ENCODE results near the gene SHISA7. TPM values are rescaled to one million over a fixed set of nuclear protein-coding genes. Genes with fewer than 3 reads are reported as not detected.

Gene SHISA7
- total RNA-seq, 2 donors from 2014 or later = not detected

GRCh38 chr19:55482967-55483705 is 40.0 kb upstream of the SHISA7 start:
- no peak overlapping the region for H3K27ac ChIP-seq
- H3K27me3 ChIP-seq = no peaks in the 10 kb centered on the region
- DNase-seq = no peak
- H3K9me3 ChIP-seq = no peaks in the 10 kb centered on the region
- no peak overlapping the region for H3K4me3 ChIP-seq
- no peak overlapping the region for H3K9ac ChIP-seq (ENCODE audit: low read depth in 2 of 2, low read length in 2 of 2)
- intact Hi-C loops (cut with DNase I) = no loop called here
- no peak for TF ChIP-seq CTCF (IDR thresholded peaks at IDR 0.05)
- peaks cover 10% of the 10 kb centered on the region for H3K4me1 ChIP-seq
- no peaks in the 10 kb centered on the region for H3K36me3 ChIP-seq

GRCh38 chr19:55482156-55482961 is 39.3 kb upstream of the SHISA7 start:
- Histone ChIP-seq H3K4me1 (peaks cover 10% of the 10 kb centered on the region), H3K9me3 (no peaks in the 10 kb centered on the region), H3K27me3 (no peaks in the 10 kb centered on the region), H3K4me3 (no peak overlapping the region), H3K9ac (ENCODE audit: low read depth in 2 of 2, low read length in 2 of 2) (no peak overlapping the region), H3K27ac (no peak overlapping the region), H3K36me3 (no peaks in the 10 kb centered on the region)
- intact Hi-C loops (cut with DNase I) = no loop called here
- no peak for TF ChIP-seq CTCF (IDR thresholded peaks at IDR 0.05)
- no peak for DNase-seq

- no peak overlapping the region for H3K9ac ChIP-seq (ENCODE audit: low read depth in 2 of 2, low read length in 2 of 2)
- H3K27me3 ChIP-seq = no peaks in the 10 kb centered on the region
- H3K36me3 ChIP-seq = no peaks in the 10 kb centered on the region
- no peak overlapping the region for H3K27ac ChIP-seq
- no peak overlapping the region for H3K4me3 ChIP-seq
- no peaks in the 10 kb centered on the region for H3K9me3 ChIP-seq
- peaks cover 10% of the 10 kb centered on the region for H3K4me1 ChIP-seq
- TF ChIP-seq CTCF (IDR thresholded peaks at IDR 0.05) = no peak
- intact Hi-C loops (cut with DNase I) = no loop called here
- no peak for DNase-seq
These were observed 38.7 kb upstream of the SHISA7 start for GRCh38 chr19:55481794-55482155.

- Histone ChIP-seq H3K4me1 (peaks cover 10% of the 10 kb centered on the region), H3K27ac (no peak overlapping the region), H3K36me3 (no peaks in the 10 kb centered on the region), H3K9me3 (no peaks in the 10 kb centered on the region), H3K9ac (ENCODE audit: low read depth in 2 of 2, low read length in 2 of 2) (no peak overlapping the region), H3K27me3 (no peaks in the 10 kb centered on the region), H3K4me3 (no peak overlapping the region)
- no peak for TF ChIP-seq CTCF (IDR thresholded peaks at IDR 0.05)
- no peak for DNase-seq
- intact Hi-C loops (cut with DNase I) = no loop called here
These were observed 38.2 kb upstream of the SHISA7 start for GRCh38 chr19:55481148-55481793.

GRCh38 chr19:55479451-55480230 is 36.5 kb upstream of the SHISA7 start:
- H3K4me1 ChIP-seq = peaks cover 5% of the 10 kb centered on the region
- TF ChIP-seq CTCF (IDR thresholded peaks at IDR 0.05) = no peak
- no peak overlapping the region for H3K9ac ChIP-seq (ENCODE audit: low read depth in 2 of 2, low read length in 2 of 2)
- H3K27me3 ChIP-seq = no peaks in the 10 kb centered on the region
- no peak overlapping the region for H3K4me3 ChIP-seq
- DNase-seq = no peak
- H3K27ac ChIP-seq = no peak overlapping the region
- no peaks in the 10 kb centered on the region for H3K36me3 ChIP-seq
- intact Hi-C loops (cut with DNase I) = no loop called here
- no peaks in the 10 kb centered on the region for H3K9me3 ChIP-seq
